ENCODE results near the gene PPP1R9B.
A peak's percentile ranks its signal among the peaks of the same experiment; 100 is the strongest.

The PPP1R9B gene

DNA sequence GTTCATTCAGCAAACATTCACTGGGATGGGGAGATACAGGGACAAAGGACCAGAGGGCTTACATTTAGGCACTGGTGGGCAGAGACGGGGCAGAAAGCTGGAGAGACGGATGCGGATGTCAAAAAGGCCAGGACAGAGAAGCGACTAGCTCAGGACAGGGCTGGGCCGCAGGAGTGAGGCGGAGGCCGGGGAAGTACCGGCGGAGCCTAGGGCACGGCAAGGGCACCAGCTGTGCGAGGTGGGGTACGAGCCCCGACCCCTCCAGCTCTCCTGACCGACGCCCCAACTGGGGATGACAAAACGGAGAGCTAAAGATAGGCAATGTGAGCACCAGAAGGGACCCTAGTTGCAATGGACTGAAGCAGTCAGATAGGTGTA, 11.4 kb upstream of the PPP1R9B start:
- H3K4me3 ChIP-seq (ENCODE audit: low read depth, low read length): peak overlapping the region; percentile 1; the same call in 1 of the 2 replicates
- TF ChIP-seq, protein P1, sequence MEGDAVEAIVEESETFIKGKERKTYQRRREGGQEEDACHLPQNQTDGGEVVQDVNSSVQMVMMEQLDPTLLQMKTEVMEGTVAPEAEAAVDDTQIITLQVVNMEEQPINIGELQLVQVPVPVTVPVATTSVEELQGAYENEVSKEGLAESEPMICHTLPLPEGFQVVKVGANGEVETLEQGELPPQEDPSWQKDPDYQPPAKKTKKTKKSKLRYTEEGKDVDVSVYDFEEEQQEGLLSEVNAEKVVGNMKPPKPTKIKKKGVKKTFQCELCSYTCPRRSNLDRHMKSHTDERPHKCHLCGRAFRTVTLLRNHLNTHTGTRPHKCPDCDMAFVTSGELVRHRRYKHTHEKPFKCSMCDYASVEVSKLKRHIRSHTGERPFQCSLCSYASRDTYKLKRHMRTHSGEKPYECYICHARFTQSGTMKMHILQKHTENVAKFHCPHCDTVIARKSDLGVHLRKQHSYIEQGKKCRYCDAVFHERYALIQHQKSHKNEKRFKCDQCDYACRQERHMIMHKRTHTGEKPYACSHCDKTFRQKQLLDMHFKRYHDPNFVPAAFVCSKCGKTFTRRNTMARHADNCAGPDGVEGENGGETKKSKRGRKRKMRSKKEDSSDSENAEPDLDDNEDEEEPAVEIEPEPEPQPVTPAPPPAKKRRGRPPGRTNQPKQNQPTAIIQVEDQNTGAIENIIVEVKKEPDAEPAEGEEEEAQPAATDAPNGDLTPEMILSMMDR (IDR thresholded peaks at IDR 0.05; ENCODE audit: low read depth, low read length): no peak
- H3K27me3 ChIP-seq (ENCODE audit: insufficient read depth, low read depth, severe bottlenecking): no peaks in the 10 kb centered on the region
- H3K9me3 ChIP-seq (ENCODE audit: severe bottlenecking): no peaks in the 10 kb centered on the region
- no peak overlapping the region for H3K27ac ChIP-seq
- no peak for DNase-seq
- H3K36me3 ChIP-seq: no peaks in the 10 kb centered on the region

DNA sequence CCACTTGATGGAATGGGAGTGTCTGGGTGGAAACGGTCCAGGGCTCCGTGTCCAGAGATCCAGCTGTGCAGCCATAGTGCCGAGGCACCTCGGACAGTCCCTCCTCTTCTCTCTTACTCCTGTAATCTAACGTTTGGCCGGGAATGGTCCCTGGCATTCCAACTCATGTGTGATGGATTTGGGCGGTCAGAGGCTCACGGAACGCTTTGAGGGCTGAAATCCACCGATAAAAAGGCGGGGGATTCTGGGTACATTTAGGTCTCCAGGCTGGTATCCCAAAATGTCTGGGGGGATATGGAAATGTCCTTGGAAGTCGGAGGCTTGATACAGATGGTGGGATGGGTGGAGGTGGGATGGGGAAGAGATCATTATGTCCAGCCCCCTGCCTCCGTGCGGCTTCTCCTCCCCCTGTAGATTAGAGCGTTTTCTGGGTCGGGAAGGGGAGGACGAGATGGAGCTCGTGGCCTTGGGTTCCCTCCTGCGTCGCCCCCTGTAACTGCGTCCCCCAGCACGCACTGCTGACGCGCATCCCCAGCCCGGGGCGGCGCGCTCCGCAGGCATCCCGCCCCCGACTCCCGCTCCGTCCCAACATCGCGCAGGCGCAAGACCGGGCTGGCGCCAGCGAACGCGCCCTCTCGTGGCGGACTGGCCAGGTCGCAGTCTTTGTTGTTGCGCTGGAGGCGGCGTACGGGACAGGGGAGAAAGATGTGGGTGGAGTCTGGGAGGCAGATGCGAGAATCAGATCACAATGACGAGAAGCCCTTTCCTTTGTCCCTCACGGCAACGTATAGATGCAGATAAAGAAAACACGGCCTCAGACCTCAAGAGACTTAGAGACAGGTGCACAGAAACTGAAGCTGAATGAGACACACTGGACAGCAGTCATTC, 10.8 kb upstream of the PPP1R9B start:
- H3K9me3 ChIP-seq (ENCODE audit: severe bottlenecking): no peaks in the 10 kb centered on the region

DNA sequence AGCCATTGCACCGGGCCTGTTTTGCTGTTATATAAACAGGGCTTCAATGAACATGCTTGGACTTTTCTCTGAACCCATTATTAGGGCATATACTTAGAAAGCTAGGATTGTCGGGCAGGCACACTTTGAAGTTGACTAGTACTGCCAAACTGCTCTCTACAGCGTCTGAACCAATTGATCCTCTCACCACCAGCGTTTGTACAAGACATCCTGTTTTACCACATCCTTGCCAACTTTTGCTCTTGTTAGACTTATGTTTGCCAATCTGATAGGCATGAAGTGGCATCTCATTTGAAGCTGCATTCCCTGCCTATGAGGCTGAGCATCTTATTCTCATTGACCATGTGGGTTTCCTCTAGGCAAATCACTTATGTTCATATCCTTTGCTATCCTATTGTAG, 7.4 kb upstream of the PPP1R9B start:
- Histone ChIP-seq H3K4me3 (ENCODE audit: low read depth, low read length) (no peak overlapping the region), H3K27me3 (ENCODE audit: insufficient read depth, low read depth, severe bottlenecking) (no peaks in the 10 kb centered on the region), H3K9me3 (ENCODE audit: severe bottlenecking) (no peaks in the 10 kb centered on the region), H3K36me3 (no peaks in the 10 kb centered on the region), H3K27ac (no peak overlapping the region)
- TF ChIP-seq, protein P1 (IDR thresholded peaks at IDR 0.05; ENCODE audit: low read depth, low read length): no peak
- DNase-seq: no peak

More for the DNA sequence above, 10.8 kb upstream of the PPP1R9B start:
- H3K4me3 ChIP-seq (ENCODE audit: low read depth, low read length): peak overlapping the region; percentile 42
- H3K36me3 ChIP-seq: no peaks in the 10 kb centered on the region
- peak; percentile 96 for DNase-seq
- H3K27me3 ChIP-seq (ENCODE audit: insufficient read depth, low read depth, severe bottlenecking): no peaks in the 10 kb centered on the region
- TF ChIP-seq, protein P1 (IDR thresholded peaks at IDR 0.05; ENCODE audit: low read depth, low read length): peak; percentile 96
- H3K27ac ChIP-seq: peak overlapping the region; percentile 8; the same call in 1 of the 2 replicates

DNA sequence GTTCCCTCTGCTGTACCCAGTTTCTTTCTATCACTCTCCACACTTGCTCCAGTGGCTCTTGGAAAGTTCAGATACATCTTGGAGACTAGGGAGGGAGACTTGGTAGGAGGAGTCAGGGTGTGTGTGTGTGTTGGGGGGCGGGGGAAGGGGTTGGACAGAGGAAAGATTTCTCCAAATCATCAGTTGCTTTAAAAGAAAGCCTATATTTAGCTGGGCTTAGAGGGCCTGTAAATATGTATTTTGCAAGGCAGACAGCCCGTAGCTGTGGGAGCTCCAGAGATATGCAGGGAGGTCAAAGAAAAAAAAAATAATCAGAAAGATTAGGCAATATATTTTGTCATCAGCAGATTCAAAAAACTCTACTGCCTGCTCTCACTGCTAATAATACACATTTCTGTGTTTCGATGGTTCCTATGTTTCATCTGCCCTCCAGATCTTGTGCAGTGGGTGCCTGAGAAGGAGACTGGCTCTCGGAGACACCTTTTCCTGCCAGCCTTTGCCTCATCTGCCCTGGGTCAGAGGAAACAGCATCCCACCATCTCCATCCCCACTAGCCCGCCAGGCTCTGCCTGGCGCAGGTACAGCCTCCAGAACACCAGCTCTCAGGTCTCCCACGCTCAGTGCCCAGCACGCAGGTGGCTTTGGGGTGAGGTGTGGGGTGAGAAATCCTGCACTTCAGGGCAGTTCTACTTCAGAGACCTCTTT, 4.8 kb upstream of the PPP1R9B start:
- no peak for DNase-seq
- Histone ChIP-seq H3K27ac (no peak overlapping the region), H3K27me3 (ENCODE audit: insufficient read depth, low read depth, severe bottlenecking) (no peaks in the 10 kb centered on the region), H3K36me3 (no peaks in the 10 kb centered on the region), H3K9me3 (ENCODE audit: severe bottlenecking) (no peaks in the 10 kb centered on the region), H3K4me3 (ENCODE audit: low read depth, low read length) (no peak overlapping the region)
- TF ChIP-seq, protein P1 (IDR thresholded peaks at IDR 0.05; ENCODE audit: low read depth, low read length): no peak

DNA sequence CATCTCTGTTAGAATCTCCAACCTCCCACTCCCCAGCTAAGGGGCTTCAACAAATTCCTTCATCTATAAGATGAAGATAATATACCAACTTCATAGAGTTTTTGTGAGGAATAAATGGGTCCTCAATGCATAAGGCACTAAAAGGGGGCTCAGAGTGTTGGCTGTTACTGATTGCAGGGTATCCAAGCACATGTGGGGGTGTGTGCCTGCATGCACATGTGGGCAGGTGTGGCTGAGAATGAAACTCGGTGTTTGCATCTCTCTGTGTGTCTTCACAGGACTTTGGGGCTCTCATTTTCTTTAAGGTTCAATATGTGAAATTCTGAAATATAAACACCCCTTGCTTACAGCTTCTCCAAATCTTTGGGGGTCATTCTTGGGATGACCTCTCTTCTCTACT, 4.1 kb upstream of the PPP1R9B start:
- TF ChIP-seq, protein P1 (IDR thresholded peaks at IDR 0.05; ENCODE audit: low read depth, low read length): no peak
- no peaks in the 10 kb centered on the region for H3K27me3 ChIP-seq (ENCODE audit: insufficient read depth, low read depth, severe bottlenecking)
- no peak for DNase-seq
- H3K27ac ChIP-seq: no peak overlapping the region
- H3K36me3 ChIP-seq: no peaks in the 10 kb centered on the region
- H3K9me3 ChIP-seq (ENCODE audit: severe bottlenecking): no peaks in the 10 kb centered on the region
- H3K4me3 ChIP-seq (ENCODE audit: low read depth, low read length): no peak overlapping the region

Data from WERI-Rb-1 (cell line).